HepG2 (cell line): ENCODE data around the gene FSD2.

ENCODE experiments used
- BHLHE40 ChIP-seq: IDR thresholded peaks from 2 replicates; pipeline ENCODE4 v1.6.1; 2011; ENCODE audit warnings: low read length, improper control_type of control experiment
- CERS6 ChIP-seq: sonication (generic); formaldehyde crosslinking; IDR thresholded peaks from 2 replicates; pipeline ENCODE4 v1.5.0; 2020; ENCODE audit warnings: missing genetic modification reagents
- CREB1 ChIP-seq, 2 experiments: fragments of 450-650 bp in 1 of 2; IDR thresholded peaks; 2 replicates each; pipeline ENCODE4 v1.6.1; 2016 to 2017; ENCODE audit warnings: control low read depth in 1 of 2, mild to moderate bottlenecking in 1 of 2, missing compliant biosample characterization in 1 of 2, missing genetic modification characterization in 1 of 2
- FOXK2 ChIP-seq: fragments of 450-650 bp; IDR thresholded peaks from 2 replicates; pipeline ENCODE4 v1.6.1; 2016
- NR2F1 ChIP-seq, 2 experiments: fragments of 450-650 bp in 1 of 2; formaldehyde crosslinking in 1 of 2; IDR thresholded peaks; 2 replicates each; pipeline versions ENCODE4 v1.5.0 to v1.6.1; 2016 to 2020; ENCODE audit warnings: mild to moderate bottlenecking in 1 of 2, missing compliant biosample characterization in 1 of 2, missing genetic modification reagents in 1 of 2, moderate library complexity in 1 of 2
- RFX5 ChIP-seq: IDR thresholded peaks from 2 replicates; pipeline ENCODE4 v1.6.1; 2011; ENCODE audit warnings: low read depth, low read length, improper control_type of control experiment
- SP1 ChIP-seq, 2 experiments: fragments of 450-650 bp in 1 of 2; sonication (generic) in 1 of 2; formaldehyde crosslinking in 1 of 2; IDR thresholded peaks; 2 replicates each; pipeline versions ENCODE4 v1.4.0 to v1.6.1; 2016 to 2020; ENCODE audit warnings: missing genetic modification reagents in 1 of 2
- TP53 ChIP-seq: sonication (generic); formaldehyde crosslinking; conservative IDR thresholded peaks from 2 replicates; pipeline ENCODE4 v1.4.0; 2020; ENCODE audit warnings: missing genetic modification reagents
- ZBTB38 ChIP-seq: sonication (generic); formaldehyde crosslinking; IDR thresholded peaks from 2 replicates; pipeline ENCODE4 v1.5.1; 2020; ENCODE audit warnings: mild to moderate bottlenecking, missing genetic modification reagents
- ZEB1 ChIP-seq: IDR thresholded peaks from 2 replicates; pipeline ENCODE4 v1.6.1; 2012; ENCODE audit warnings: mild to moderate bottlenecking, low read depth, inconsistent platforms; ENCODE audit not compliant: insufficient replicate concordance
- ZNF580 ChIP-seq: IDR thresholded peaks from 2 replicates; pipeline ENCODE4 v1.6.1; 2016; ENCODE audit warnings: low read depth, borderline replicate concordance
- TF ChIP-seq, protein P1 (sequence below): sonication (generic); formaldehyde crosslinking; IDR thresholded peaks from 2 replicates; pipeline ENCODE4 v1.5.0; 2020; ENCODE audit warnings: mild to moderate bottlenecking, missing genetic modification reagents, moderate library complexity
- TF ChIP-seq, protein P2 (sequence below): IDR thresholded peaks from 2 replicates; pipeline ENCODE4 v1.6.1; 2012; ENCODE audit warnings: inconsistent platforms

DNA sequence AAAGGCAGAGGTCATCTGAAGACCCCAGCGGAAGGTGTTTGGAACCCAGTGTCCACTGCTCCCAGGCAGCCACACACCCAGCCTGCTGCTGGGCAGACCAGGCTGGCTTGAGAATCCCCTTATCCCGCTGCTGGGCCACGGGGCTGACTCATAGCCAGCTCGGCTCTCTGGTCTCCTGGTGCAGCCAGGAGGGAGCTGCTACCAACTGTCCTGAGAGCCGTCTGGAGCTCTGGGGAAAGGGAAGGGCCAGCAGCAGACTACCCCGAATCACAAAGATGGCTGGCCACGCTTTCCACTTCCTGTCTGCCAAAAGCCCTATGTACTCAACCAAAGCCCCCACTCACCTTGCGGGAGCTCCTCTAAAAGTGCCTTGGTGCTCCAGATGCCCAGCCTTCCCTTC is 41.8 kb upstream of the FSD2 start:
- TF ChIP-seq FOXK2 (no peak), RFX5 (no peak), SP1 (IDR thresholded peaks at IDR 0.05) (no peak), SP1 (CRISPR knock-in tag; IDR thresholded peaks at IDR 0.05) (no peak), TP53 (CRISPR knock-in tag) (no peak), ZEB1 (no peak), ZBTB38 (CRISPR knock-in tag) (no peak), NR2F1 (CRISPR knock-in tag; IDR thresholded peaks at IDR 0.05) (no peak), CREB1 (IDR thresholded peaks at IDR 0.05) (no peak), CREB1 (CRISPR knock-in tag; IDR thresholded peaks at IDR 0.05) (no peak), BHLHE40 (no peak), ZNF580 (no peak), CERS6 (no peak)
- TF ChIP-seq, protein P1, sequence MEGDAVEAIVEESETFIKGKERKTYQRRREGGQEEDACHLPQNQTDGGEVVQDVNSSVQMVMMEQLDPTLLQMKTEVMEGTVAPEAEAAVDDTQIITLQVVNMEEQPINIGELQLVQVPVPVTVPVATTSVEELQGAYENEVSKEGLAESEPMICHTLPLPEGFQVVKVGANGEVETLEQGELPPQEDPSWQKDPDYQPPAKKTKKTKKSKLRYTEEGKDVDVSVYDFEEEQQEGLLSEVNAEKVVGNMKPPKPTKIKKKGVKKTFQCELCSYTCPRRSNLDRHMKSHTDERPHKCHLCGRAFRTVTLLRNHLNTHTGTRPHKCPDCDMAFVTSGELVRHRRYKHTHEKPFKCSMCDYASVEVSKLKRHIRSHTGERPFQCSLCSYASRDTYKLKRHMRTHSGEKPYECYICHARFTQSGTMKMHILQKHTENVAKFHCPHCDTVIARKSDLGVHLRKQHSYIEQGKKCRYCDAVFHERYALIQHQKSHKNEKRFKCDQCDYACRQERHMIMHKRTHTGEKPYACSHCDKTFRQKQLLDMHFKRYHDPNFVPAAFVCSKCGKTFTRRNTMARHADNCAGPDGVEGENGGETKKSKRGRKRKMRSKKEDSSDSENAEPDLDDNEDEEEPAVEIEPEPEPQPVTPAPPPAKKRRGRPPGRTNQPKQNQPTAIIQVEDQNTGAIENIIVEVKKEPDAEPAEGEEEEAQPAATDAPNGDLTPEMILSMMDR: no peak
- TF ChIP-seq, protein P2, sequence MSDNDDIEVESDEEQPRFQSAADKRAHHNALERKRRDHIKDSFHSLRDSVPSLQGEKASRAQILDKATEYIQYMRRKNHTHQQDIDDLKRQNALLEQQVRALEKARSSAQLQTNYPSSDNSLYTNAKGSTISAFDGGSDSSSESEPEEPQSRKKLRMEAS: no peak
